H1 (cell line): ENCODE measurements around the gene PROZ. TPM values are rescaled to one million over a fixed set of nuclear protein-coding genes. Genes with fewer than 3 reads are reported as not detected.
A peak's percentile ranks its signal among the peaks of the same experiment; 100 is the strongest.

ENCODE experiments used
- CTCF ChIA-PET: fragments of 300-600 bp; sonication (Branson Sonifier 250); formaldehyde crosslinking; loops from one replicate; lab custom pipeline; 2021; ENCODE audit not compliant: partially characterized antibody; lab: Charles Lee
- POLR2A ChIA-PET: fragments of 300-600 bp; sonication (Branson Sonifier 250); formaldehyde crosslinking; loops from one replicate; lab custom pipeline; 2021; ENCODE audit warnings: inconsistent platforms; ENCODE audit not compliant: partially characterized antibody; lab: Charles Lee
- DNase-seq, 2 experiments: peaks; one replicate each; pipeline versions ENCODE4 v3.0.0 to v3.0.0-alpha.2; 2010 to 2022; ENCODE audit warnings: low spot score in 2 of 2, low read depth in 1 of 2, mixed read lengths in 1 of 2
- FAIRE-seq: peaks from 2 replicates; lab custom pipeline; 2011; peaks lifted over from hg19 to GRCh38; lab: Jason Lieb, UNC
- H2AFZ ChIP-seq: 2 replicates; pipeline ENCODE4 v1.8.1; 2012; ENCODE audit warnings: low read length, inconsistent platforms
- H2AK5ac ChIP-seq: 2 replicates; pipeline ENCODE4 v1.6.1; 2013; ENCODE audit warnings: low read depth, low read length
- H2BK120ac ChIP-seq: replicated peaks from 2 replicates; pipeline ENCODE3; 2013; ENCODE audit warnings: low read depth, low read length, inconsistent platforms
- H2BK12ac ChIP-seq: 2 replicates; pipeline ENCODE4 v1.6.1; 2013; ENCODE audit warnings: low read depth, low read length
- H2BK15ac ChIP-seq: 2 replicates; pipeline ENCODE4 v1.6.1; 2013; ENCODE audit warnings: low read length
- H2BK20ac ChIP-seq: 2 replicates; pipeline ENCODE4 v1.6.1; 2013; ENCODE audit warnings: low read length
- H2BK5ac ChIP-seq: 2 replicates; pipeline ENCODE4 v1.6.1; 2013; ENCODE audit warnings: low read depth, low read length
- H3K14ac ChIP-seq: 2 replicates; pipeline ENCODE4 v1.6.1; 2013; ENCODE audit warnings: inconsistent platforms; ENCODE audit not compliant: insufficient read length
- H3K18ac ChIP-seq: 2 replicates; pipeline ENCODE4 v1.6.1; 2013; ENCODE audit warnings: low read length; ENCODE audit errors: extremely low read depth
- H3K23ac ChIP-seq: 2 replicates; pipeline ENCODE4 v1.6.1; 2013; ENCODE audit warnings: inconsistent platforms; ENCODE audit not compliant: insufficient read length
- H3K23me2 ChIP-seq: 2 replicates; pipeline ENCODE4 v1.6.1; 2013; ENCODE audit warnings: low read depth, low read length
- H3K27ac ChIP-seq: 2 replicates; pipeline ENCODE4 v1.6.1; 2011; ENCODE audit warnings: low read depth, low read length, inconsistent platforms
- H3K27me3 ChIP-seq, 4 experiments: replicated peaks in 1 of 4; 1 replicate in 1 of 4; 2 replicates in 3 of 4; pipeline versions ENCODE4 v1.6.1 to v1.8.1; 2011 to 2013; ENCODE audit warnings: low read length in 3 of 4, mild to moderate bottlenecking in 3 of 4, inconsistent platforms in 2 of 4, mixed read lengths in 2 of 4, moderate library complexity in 1 of 4; ENCODE audit not compliant: control insufficient read depth in 3 of 4, insufficient read depth in 3 of 4; ENCODE audit errors: extremely low read depth in 1 of 4
- H3K36me3 ChIP-seq, 4 experiments: 2 replicates each; pipeline versions ENCODE4 v1.6.1 to v1.8.1; 2011 to 2013; ENCODE audit warnings: mild to moderate bottlenecking in 4 of 4, low read length in 3 of 4, moderate library complexity in 2 of 4, control low read depth in 1 of 4, inconsistent platforms in 1 of 4; ENCODE audit not compliant: insufficient read depth in 4 of 4, control insufficient read depth in 2 of 4
- H3K4ac ChIP-seq: replicated peaks from 2 replicates; pipeline ENCODE3; 2013; ENCODE audit warnings: low read length, low read depth, mixed read lengths, inconsistent platforms; ENCODE audit not compliant: insufficient read length
- H3K4me1 ChIP-seq, 4 experiments: replicated peaks in 1 of 4; 1 replicate in 1 of 4; 2 replicates in 3 of 4; pipeline versions ENCODE4 v1.6.1 to v1.8.1; 2011 to 2013; ENCODE audit warnings: low read length in 3 of 4, inconsistent platforms in 2 of 4, mixed read lengths in 1 of 4; ENCODE audit not compliant: insufficient read depth in 4 of 4, control insufficient read depth in 3 of 4
- H3K4me2 ChIP-seq, 2 experiments: 2 replicates each; pipeline versions ENCODE4 v1.6.1 to v1.8.1; 2011 to 2013; ENCODE audit warnings: low read depth in 2 of 2, low read length in 2 of 2, control low read depth in 1 of 2, inconsistent platforms in 1 of 2, mild to moderate bottlenecking in 1 of 2; ENCODE audit not compliant: insufficient read depth in 1 of 2
- H3K4me3 ChIP-seq, 4 experiments: fragments of 200-600, 300-600 bp in 1 of 4; sonication (generic), shearing (Covaris generic), sonication (Bioruptor Twin) in 1 of 4; 2 replicates each; pipeline versions ENCODE4 v1.5.1 to v1.8.1; 2011 to 2016; ENCODE audit warnings: low read length in 4 of 4, low read depth in 3 of 4, control low read depth in 2 of 4, inconsistent platforms in 2 of 4, mild to moderate bottlenecking in 2 of 4, mixed read lengths in 1 of 4, moderate library complexity in 1 of 4; ENCODE audit not compliant: insufficient read depth in 2 of 4; ENCODE audit errors: extremely low read depth in 1 of 4
- H3K56ac ChIP-seq: replicated peaks from 2 replicates; pipeline ENCODE3; 2013; ENCODE audit warnings: low read depth, mild to moderate bottlenecking, mixed read lengths, low read length, inconsistent platforms; ENCODE audit not compliant: insufficient read length
- H3K79me1 ChIP-seq: 2 replicates; pipeline ENCODE4 v1.6.1; 2013; ENCODE audit warnings: low read depth, low read length, control low read depth
- H3K79me2 ChIP-seq, 2 experiments: 2 replicates each; pipeline versions ENCODE4 v1.6.1 to v1.8.1; 2012 to 2013; ENCODE audit warnings: low read length in 2 of 2, mild to moderate bottlenecking in 2 of 2, inconsistent platforms in 1 of 2; ENCODE audit not compliant: insufficient read depth in 2 of 2, control insufficient read depth in 1 of 2
- H3K9ac ChIP-seq, 4 experiments: replicated peaks in 1 of 4; 1 replicate in 1 of 4; 2 replicates in 3 of 4; pipeline versions ENCODE4 v1.6.1 to v1.8.1; 2011 to 2013; ENCODE audit warnings: low read depth in 3 of 4, low read length in 3 of 4, control low read depth in 2 of 4, mild to moderate bottlenecking in 2 of 4, moderate library complexity in 2 of 4, inconsistent platforms in 1 of 4; ENCODE audit errors: extremely low read depth in 1 of 4
- H3K9me3 ChIP-seq, 2 experiments: 2 replicates each; pipeline versions ENCODE4 v1.6.1 to v1.8.1; 2012 to 2013; ENCODE audit warnings: mild to moderate bottlenecking in 2 of 2, moderate library complexity in 2 of 2, control low read depth in 1 of 2, inconsistent platforms in 1 of 2, low read depth in 1 of 2, low read length in 1 of 2, mixed read lengths in 1 of 2; ENCODE audit not compliant: insufficient read depth in 2 of 2
- H4K20me1 ChIP-seq, 2 experiments: replicated peaks in 1 of 2; 2 replicates each; pipeline versions ENCODE3 to v1.8.1; 2011 to 2013; ENCODE audit warnings: inconsistent platforms in 2 of 2, low read length in 2 of 2, mild to moderate bottlenecking in 1 of 2; ENCODE audit not compliant: insufficient read depth in 2 of 2, control insufficient read depth in 1 of 2
- H4K5ac ChIP-seq: 2 replicates; pipeline ENCODE4 v1.6.1; 2013; ENCODE audit warnings: low read length, low read depth, mixed read lengths, inconsistent platforms; ENCODE audit not compliant: insufficient read length
- H4K8ac ChIP-seq: 2 replicates; pipeline ENCODE4 v1.8.0; 2013; ENCODE audit warnings: mild to moderate bottlenecking, moderate library complexity, low read length, inconsistent platforms; ENCODE audit not compliant: insufficient read depth; ENCODE audit errors: extremely low read depth
- H4K91ac ChIP-seq: replicated peaks from 2 replicates; pipeline ENCODE3; 2013; ENCODE audit warnings: low read length, mixed read lengths, inconsistent platforms; ENCODE audit not compliant: insufficient read length
- POU5F1 ChIP-seq: IDR thresholded peaks from 2 replicates; pipeline ENCODE4 v1.6.1; 2011; ENCODE audit warnings: low read depth, mild to moderate bottlenecking, low read length, moderate library complexity
- WGBS, 2 experiments: shearing (Covaris generic) in 1 of 2; methylation state at CpG; one replicate each; pipeline versions ENCODE4 v1.1.6 to v1.1.7; 2013 to 2015; ENCODE audit warnings: low lambda C conversion rate in 2 of 2, mixed read lengths in 2 of 2, inconsistent platforms in 1 of 2, low coverage in 1 of 2, missing lambda C conversion rate in 1 of 2; ENCODE audit not compliant: insufficient replicate concordance in 2 of 2, insufficient coverage in 1 of 2, insufficient read length in 1 of 2; ENCODE audit errors: extremely low coverage in 1 of 2, missing lambda C conversion rate in 1 of 2; 5-methylcytosine and 5-hydroxymethylcytosine counted together
- polyA plus RNA-seq, 7 experiments: library from polyadenylated mRNA; depleted of rRNA in 3 of 7; stranded (reverse) in 5 of 7; unstranded in 2 of 7; fragments of >200 nt in 5 of 7; fragments of 200-250 nt in 2 of 7; gene quantifications; 1 replicate in 5 of 7; 2 replicates in 1 of 7; 4 replicates in 1 of 7; pipeline versions ENCODE4 v1.2.1 to v1.2.3, GENCODE V29; 2011 to 2013; ENCODE audit warnings: missing spikeins in 2 of 7, mixed read lengths in 2 of 7
- total RNA-seq: library from RNA; stranded (reverse); fragmentation: NEBNext Ultra II Directional; extraction: Animal tissue kit (Norgen Biotek cat#: 25700); gene quantifications from 2 replicates; pipeline ENCODE4 v1.2.1, GENCODE V29; 2021

The PROZ gene
- total and polyA plus RNA-seq, 2 of the 8 experiments (the other 6 are each of a cell fraction or from before 2014, with no cell fraction given) = not detected

DNA sequence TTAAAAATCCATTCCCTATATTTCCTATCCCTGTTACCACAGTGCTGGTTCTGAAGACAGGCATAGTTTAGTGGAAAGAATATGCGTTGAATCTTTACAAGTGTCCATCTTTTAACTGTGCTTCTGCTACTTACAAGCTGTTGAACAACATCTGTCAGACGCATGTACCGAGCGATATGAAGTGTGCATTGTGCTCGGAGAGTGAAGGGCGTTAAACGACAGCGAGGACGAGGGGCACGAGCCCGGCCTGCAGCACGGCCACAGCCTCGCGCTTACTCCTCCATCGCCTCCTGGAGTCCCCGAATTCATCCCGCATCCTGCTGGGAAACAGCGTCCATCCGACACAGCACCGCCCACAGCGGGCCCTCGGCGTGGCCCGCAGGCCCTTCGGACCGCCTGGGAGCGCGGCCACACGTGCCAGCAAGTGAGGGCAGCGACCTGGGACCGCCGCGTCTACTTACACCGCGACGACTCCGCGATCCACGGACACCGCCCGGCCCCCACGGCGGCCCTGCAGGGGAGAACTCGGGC lies 49.5 kb downstream of the PROZ start:
- no peak overlapping the region; the same call in 1 of the 2 replicates for H2AK5ac ChIP-seq
- no peak for TF ChIP-seq POU5F1
- TF ChIP-seq, all 59 proteins: peak for 0
- Histone ChIP-seq H3K23me2 (peaks cover 5% of the 10 kb centered on the region), H3K4ac (peak overlapping the region; percentile 69), H2BK20ac (no peak overlapping the region), H3K56ac (peak overlapping the region; percentile 71), H2BK15ac (peak overlapping the region; percentile 76; the same call in 1 of the 2 replicates), H3K27me3 (no peaks in the 10 kb centered on the region), H2BK12ac (peak overlapping the region; percentile 72; the same call in 1 of the 2 replicates), H3K9me3 (no peaks in the 10 kb centered on the region), H4K5ac (peak overlapping the region; percentile 72), H2BK120ac (no peak overlapping the region), H3K4me2 (peak overlapping the region; percentile 68 to 95), H3K4me3 (peak overlapping the region; percentile 77 to 93 (median 84)), H2AFZ (peak overlapping the region; percentile 43; the same call in 1 of the 2 replicates), H3K27ac (peak overlapping the region; percentile 97), H3K18ac (peak overlapping the region; percentile 51; the same call in 1 of the 2 replicates), H3K79me1 (peaks cover 20% of the 10 kb centered on the region), H4K20me1 (peaks cover 10 to 27% of the 10 kb centered on the region in 2 experiments), H3K14ac (no peak overlapping the region), H4K8ac (peak overlapping the region; percentile 99), H3K9ac (peak overlapping the region; percentile 60 to 92 (median 92)), H4K91ac (peak overlapping the region; percentile 61), H3K79me2 (peaks cover 42 to 84% of the 10 kb centered on the region in 2 experiments), H3K4me1 (peaks cover 2 to 7% (median 3%) of the 10 kb centered on the region in 4 experiments; a peak in 5 of 7 replicates), H2BK5ac (peak overlapping the region; percentile 92), H3K36me3 (peaks cover 0 to 17% (median 1%) of the 10 kb centered on the region in 4 experiments; a peak in 4 of 8 replicates), H3K23ac (no peak overlapping the region)
- CTCF ChIA-PET = interaction anchor here (1.5 kb wide), 1 partner anchor 10 kb away, joined by 6 read pairs; no protein-coding TSS in a partner anchor
- DNase-seq (peak in 1 of 2 experiments; percentile 67), FAIRE-seq (no peak)
- WGBS, 2 experiments = 3% methylated on average over 43 of the region's 44 CpGs; no CpG with 5 or more reads in 1 of the 2 experiments
- POLR2A ChIA-PET = interaction anchor here (0.9 to 3.7 kb wide), 12 partner anchors 11 to 307 kb away, joined by 3 to 26 read pairs (median 4); partner anchors contain the start of genes GRTP1, LAMP1 and MCF2L
